Colonic mucosa (tissue), 4 donors: Measurements from ENCODE around the gene SLC35G4. TPM values are rescaled to one million over a fixed set of nuclear protein-coding genes. Genes with fewer than 3 reads are reported as not detected.

ENCODE experiments used
- DNase-seq: peaks from one replicate; pipeline ENCODE4 v3.0.0-alpha.2; 2020
- H3K27ac ChIP-seq: fragments of 200-600 bp; one replicate; pipeline ENCODE4 v1.8.0; 2021
- H3K27me3 ChIP-seq: fragments of 200-600 bp; one replicate; pipeline ENCODE4 v1.8.0; 2021
- H3K36me3 ChIP-seq: fragments of 200-600 bp; one replicate; pipeline ENCODE4 v1.8.0; 2021
- H3K4me1 ChIP-seq: fragments of 200-600 bp; one replicate; pipeline ENCODE4 v1.8.0; 2021; ENCODE audit warnings: mild to moderate bottlenecking
- H3K4me3 ChIP-seq: fragments of 200-600 bp; one replicate; pipeline ENCODE4 v1.8.0; 2021
- H3K9ac ChIP-seq, 2 donors: one replicate each; pipeline ENCODE4 v1.7.0; 2013; ENCODE audit warnings: control low read depth in 2 of 2, low read depth in 2 of 2, low read length in 2 of 2
- H3K9me3 ChIP-seq: fragments of 200-600 bp; one replicate; pipeline ENCODE4 v1.8.0; 2021
- CTCF ChIP-seq: fragments of 200-600 bp; IDR thresholded peaks from one replicate; pipeline ENCODE4 v1.8.0; 2022; ENCODE audit warnings: antibody characterized with exemption, mild to moderate bottlenecking
- intact Hi-C: fragments of 100-400 bp; cut with DNase I; formaldehyde crosslinking; loops from one replicate; pipeline ENCODE4 v1.14.1; 2022
- total RNA-seq, 2 donors: library from RNA; stranded (reverse); fragmentation: NEBNext Ultra II Directional in 1 of 2; extraction: Animal tissue kit (Norgen Biotek cat#: 25700) in 1 of 2; gene quantifications; one replicate each; pipeline ENCODE4 v1.2.1, GENCODE V29; 2021
- donor health status: healthy.
- donor health status: DM: no; HTN: no; CAD: no.
- donor health status: DM: no; HTN: no; CAD: no.

SLC35G4 gene
- total RNA-seq, 2 donors from 2014 or later, result not detected

GRCh38 chr18:11579916-11580315, 29.5 kb upstream of the SLC35G4 start:
- no peak for TF ChIP-seq CTCF
- no peak for DNase-seq
- no peaks in the 10 kb centered on the region for H3K4me1 ChIP-seq
- no peak overlapping the region for H3K9ac ChIP-seq
- H3K27ac ChIP-seq, result no peak overlapping the region
- H3K36me3 ChIP-seq, result no peaks in the 10 kb centered on the region
- H3K27me3 ChIP-seq, result no peaks in the 10 kb centered on the region
- intact Hi-C loops, result no loop called here
- no peak overlapping the region for H3K4me3 ChIP-seq
- H3K9me3 ChIP-seq, result no peaks in the 10 kb centered on the region

DNA sequence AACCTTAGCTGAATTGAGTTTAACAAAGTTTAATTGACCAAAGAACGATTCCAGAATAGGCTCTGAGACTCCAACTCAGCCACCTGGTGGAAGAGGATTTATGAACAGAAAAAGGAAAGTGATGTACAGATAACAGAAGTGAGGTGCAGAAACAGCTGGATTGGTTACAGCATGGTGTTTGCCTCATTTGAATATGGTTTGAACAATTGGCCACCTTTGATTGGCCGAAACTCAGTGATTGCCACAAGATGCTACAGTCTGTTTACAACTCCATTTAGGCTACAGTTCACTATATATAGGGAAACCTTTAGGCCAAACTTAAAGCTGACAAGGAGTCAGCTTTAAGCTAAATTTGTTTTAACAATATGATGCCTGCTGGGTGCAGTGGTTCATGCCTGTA, 28.1 kb upstream of the SLC35G4 start:
- Histone ChIP-seq H3K4me3 (no peak overlapping the region), H3K4me1 (no peaks in the 10 kb centered on the region), H3K27ac (no peak overlapping the region), H3K36me3 (no peaks in the 10 kb centered on the region), H3K9ac (no peak overlapping the region), H3K27me3 (no peaks in the 10 kb centered on the region), H3K9me3 (no peaks in the 10 kb centered on the region)
- DNase-seq, result no peak
- no peak for TF ChIP-seq CTCF
- intact Hi-C loops, result no loop called here

DNA sequence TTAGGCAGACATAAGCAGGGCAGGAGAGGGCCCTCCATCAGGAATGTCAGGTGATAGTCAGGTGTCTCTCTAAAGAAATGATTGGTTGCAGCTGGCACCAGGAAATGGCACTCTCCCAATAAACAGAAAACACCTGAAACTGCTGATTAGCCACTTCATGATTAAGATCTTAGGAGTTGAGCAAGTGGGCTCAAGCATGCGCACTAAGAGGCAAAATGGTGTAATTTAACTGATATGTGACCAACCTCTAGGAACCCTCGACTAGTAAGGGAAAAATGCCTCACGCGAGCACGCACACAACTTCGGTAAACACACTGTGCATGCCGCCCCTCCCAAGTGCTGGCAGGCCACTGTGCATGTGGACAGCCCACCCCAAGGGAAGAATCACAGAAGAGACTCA, 23.8 kb upstream of the SLC35G4 start:
- intact Hi-C loops, result no loop called here
- Histone ChIP-seq H3K4me1 (no peaks in the 10 kb centered on the region), H3K4me3 (no peak overlapping the region), H3K27me3 (no peaks in the 10 kb centered on the region), H3K27ac (no peak overlapping the region), H3K36me3 (no peaks in the 10 kb centered on the region), H3K9me3 (no peaks in the 10 kb centered on the region), H3K9ac (no peak overlapping the region)
- no peak for DNase-seq
- no peak for TF ChIP-seq CTCF

GRCh38 chr18:11586896-11587295, 22.5 kb upstream of the SLC35G4 start:
- Histone ChIP-seq H3K4me3 (no peak overlapping the region), H3K9ac (no peak overlapping the region), H3K9me3 (no peaks in the 10 kb centered on the region), H3K27ac (no peak overlapping the region), H3K4me1 (no peaks in the 10 kb centered on the region), H3K27me3 (no peaks in the 10 kb centered on the region), H3K36me3 (no peaks in the 10 kb centered on the region)
- no peak for DNase-seq
- TF ChIP-seq CTCF, result no peak
- intact Hi-C loops, result no loop called here

DNA sequence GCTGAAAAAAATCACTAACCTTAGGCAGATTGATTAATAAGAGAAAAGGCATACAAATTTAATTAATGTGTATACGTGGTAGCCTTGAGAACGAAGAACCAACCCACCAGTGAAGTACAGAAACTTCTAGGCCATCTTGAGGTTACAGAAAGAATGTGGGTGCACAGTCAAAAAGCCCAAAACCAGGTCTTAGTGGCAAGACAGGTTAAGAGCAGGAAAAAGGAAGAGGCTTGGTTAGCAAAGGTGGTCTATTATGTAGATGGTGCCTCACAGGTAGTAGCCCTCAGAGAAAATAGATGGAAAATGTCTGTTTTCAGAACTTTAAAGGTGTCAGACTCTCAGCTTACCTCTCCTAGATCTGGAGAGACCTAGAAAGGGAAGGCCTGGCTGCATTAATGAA, 22.0 kb upstream of the SLC35G4 start:
- H3K27me3 ChIP-seq, result no peaks in the 10 kb centered on the region
- no peaks in the 10 kb centered on the region for H3K36me3 ChIP-seq
- H3K9me3 ChIP-seq, result no peaks in the 10 kb centered on the region
- no peak overlapping the region for H3K27ac ChIP-seq
- DNase-seq, result no peak
- no peaks in the 10 kb centered on the region for H3K4me1 ChIP-seq
- no peak overlapping the region for H3K9ac ChIP-seq
- TF ChIP-seq CTCF, result no peak
- no peak overlapping the region for H3K4me3 ChIP-seq
- intact Hi-C loops, result no loop called here

- Histone ChIP-seq H3K36me3 (no peaks in the 10 kb centered on the region), H3K9me3 (no peaks in the 10 kb centered on the region), H3K4me3 (no peak overlapping the region), H3K4me1 (no peaks in the 10 kb centered on the region), H3K27me3 (no peaks in the 10 kb centered on the region), H3K9ac (no peak overlapping the region), H3K27ac (no peak overlapping the region)
- no peak for DNase-seq
- intact Hi-C loops, result no loop called here
- TF ChIP-seq CTCF, result no peak
These were observed 21.6 kb upstream of the SLC35G4 start for GRCh38 chr18:11587846-11588245.
